Raji (cell line): ENCODE measurements around the gene THRSP.

Experiments
- POLR2A ChIP-seq: IDR thresholded peaks from 2 replicates; pipeline ENCODE4 v1.6.1; 2011; ENCODE audit warnings: low read depth, low read length, control low read depth; ENCODE audit not compliant: insufficient read depth

Gene THRSP

GRCh38 chr11:78063440-78064181 is at the start of gene THRSP:
TSS of gene THRSP (plus strand) at chr11:78063861. CDS start at chr11:78063882, 21 bp downstream.
- TF ChIP-seq POLR2A: no peak

GRCh38 chr11:78015878-78016277 is 47.8 kb upstream of the THRSP start:
- TF ChIP-seq POLR2A: no peak

- no peak for TF ChIP-seq POLR2A
Measured at GRCh38 chr11:78019808-78020207, 43.9 kb upstream of the THRSP start.

GRCh38 chr11:78020246-78020645 is 43.4 kb upstream of the THRSP start:
- no peak for TF ChIP-seq POLR2A

- TF ChIP-seq POLR2A: no peak
Measured at GRCh38 chr11:78021611-78022010, 42.0 kb upstream of the THRSP start.

GRCh38 chr11:78022397-78023396 is 41.0 kb upstream of the THRSP start, which contains the start of gene KCTD14:
TSS of gene KCTD14 (minus strand) at chr11:78023276. CDS start at chr11:78023249, 27 bp downstream.
- no peak for TF ChIP-seq POLR2A

GRCh38 chr11:78023426-78023825 is 40.2 kb upstream of the THRSP start:
- no peak for TF ChIP-seq POLR2A

GRCh38 chr11:78025378-78025777 is 38.3 kb upstream of the THRSP start:
- TF ChIP-seq POLR2A: no peak

GRCh38 chr11:78027759-78028158 is 35.9 kb upstream of the THRSP start:
- no peak for TF ChIP-seq POLR2A

- TF ChIP-seq POLR2A: no peak
Measured at GRCh38 chr11:78030429-78031325, 33.0 kb upstream of the THRSP start.

GRCh38 chr11:78031629-78032028 is 32.0 kb upstream of the THRSP start:
- TF ChIP-seq POLR2A: no peak

GRCh38 chr11:78032090-78032489 is 31.6 kb upstream of the THRSP start:
- no peak for TF ChIP-seq POLR2A

- no peak for TF ChIP-seq POLR2A
Measured at GRCh38 chr11:78033040-78033439, 30.6 kb upstream of the THRSP start.

- TF ChIP-seq POLR2A: no peak
Measured at GRCh38 chr11:78034623-78035022, 29.0 kb upstream of the THRSP start.

GRCh38 chr11:78036313-78036712 is 27.3 kb upstream of the THRSP start:
- no peak for TF ChIP-seq POLR2A
